ENCODE results near the gene SOX6.

Gene SOX6

GRCh38 chr11:16317712-16318111 lies 38.6 kb downstream of the SOX6 start:
- DNase-seq (ENCODE audit: low read depth in 2 of 2), result no peak

DNA sequence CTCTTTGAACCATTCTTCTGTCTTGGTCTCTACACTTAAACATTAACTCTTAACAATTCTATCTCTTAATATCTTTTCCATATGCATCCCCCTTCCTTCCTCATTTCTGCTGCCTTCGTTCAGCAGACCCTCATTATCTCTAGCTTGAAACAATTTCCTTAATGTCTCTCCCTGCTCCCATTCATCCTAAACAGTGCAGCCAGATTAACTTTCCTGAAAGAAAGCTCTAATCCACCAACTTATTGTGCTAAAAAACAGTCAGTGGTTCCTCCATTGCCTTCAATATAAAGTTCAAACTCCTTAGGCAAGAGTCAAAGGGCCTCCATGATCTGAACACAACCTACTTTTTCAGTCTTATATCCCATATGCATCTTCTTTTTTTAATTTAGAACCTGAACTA lies 42.5 kb downstream of the SOX6 start:
- no peak for DNase-seq (ENCODE audit: low read depth in 2 of 2)

DNA sequence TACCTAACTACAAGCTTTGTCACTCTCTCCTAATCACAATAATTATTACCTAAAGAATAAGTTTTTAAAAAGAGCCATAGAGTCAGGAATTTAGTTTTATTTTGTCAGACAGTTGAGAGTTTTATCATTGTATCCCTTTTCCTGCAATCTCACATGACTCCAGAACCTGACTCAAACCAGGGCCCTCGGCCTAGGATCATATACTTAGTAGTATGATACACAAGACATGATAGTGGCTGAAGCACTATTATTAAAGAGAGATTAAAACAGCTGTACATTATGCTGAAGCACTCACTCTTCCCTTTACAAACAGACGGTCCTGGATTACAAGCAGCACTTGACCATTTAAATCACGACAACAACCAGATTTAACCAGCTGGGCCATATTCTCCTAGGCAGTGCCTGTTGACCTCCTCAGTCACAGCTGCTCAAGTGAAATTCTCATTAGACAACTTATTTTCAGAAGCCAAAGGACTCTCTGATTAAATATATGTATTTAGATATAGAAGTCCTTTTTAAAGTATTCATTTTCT lies 44.0 kb downstream of the SOX6 start:
- no peak for DNase-seq (ENCODE audit: low read depth in 2 of 2)

DNA sequence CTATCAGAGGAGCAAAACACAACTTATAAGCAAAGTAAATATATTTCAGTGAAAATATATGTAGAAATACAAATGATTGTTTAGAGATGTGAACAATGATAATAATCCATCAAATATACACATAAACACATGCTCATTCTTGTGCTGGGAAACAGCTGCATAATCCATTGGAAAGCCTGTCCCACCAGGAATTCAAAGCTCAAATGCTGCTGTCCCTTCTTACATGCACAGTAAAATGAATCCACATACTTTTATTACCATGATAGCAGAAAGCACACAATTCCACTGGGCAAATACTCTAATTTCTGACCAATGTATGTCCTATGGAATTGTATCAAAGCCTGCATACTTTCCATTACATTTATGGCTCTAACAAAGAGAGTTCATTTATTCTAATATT lies 44.5 kb downstream of the SOX6 start:
- no peak for DNase-seq (ENCODE audit: low read depth in 2 of 2)

GRCh38 chr11:16310943-16311342 lies 45.4 kb downstream of the SOX6 start:
- DNase-seq (ENCODE audit: low read depth in 2 of 2), result no peak

DNA sequence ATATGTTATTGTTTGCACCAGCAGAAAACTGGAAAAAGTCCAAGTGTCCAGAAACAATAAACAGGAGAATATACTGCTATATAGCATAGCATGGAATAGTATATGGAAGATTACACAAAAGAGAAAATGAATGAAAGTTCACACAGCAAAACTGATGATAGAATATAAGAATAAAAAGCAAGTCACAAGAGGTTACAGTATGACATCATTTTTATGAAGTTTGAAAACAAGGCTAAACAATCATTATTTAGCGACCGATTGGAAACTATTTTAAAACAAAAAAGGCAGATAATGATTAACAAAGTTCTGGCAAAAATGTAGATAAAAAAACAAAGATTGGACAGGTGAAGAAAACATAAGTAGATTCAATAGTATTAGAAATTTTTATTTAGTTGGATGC lies 47.1 kb downstream of the SOX6 start:
- DNase-seq (ENCODE audit: low read depth in 2 of 2), result no peak

DNA sequence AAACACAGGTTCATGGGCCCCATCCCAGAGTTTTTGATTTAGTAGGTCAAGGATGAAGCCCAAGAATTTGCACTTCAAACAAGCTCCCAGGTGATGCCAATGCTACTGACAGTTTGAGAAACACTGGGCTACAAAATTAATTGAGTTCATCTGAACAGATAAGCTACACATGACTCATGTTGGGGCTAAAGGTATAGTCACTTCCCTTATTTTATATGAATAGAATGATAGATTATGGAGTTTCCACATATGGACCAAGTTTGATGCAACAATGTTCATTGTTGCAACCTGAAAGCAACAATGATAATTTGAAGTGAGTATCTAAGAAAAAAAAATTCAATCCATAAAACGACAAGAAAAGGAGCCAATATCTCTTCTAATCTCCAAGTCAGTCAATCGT lies 54.9 kb downstream of the SOX6 start:
- no peak for DNase-seq (ENCODE audit: low read depth in 2 of 2)

- DNase-seq (ENCODE audit: low read depth in 2 of 2), result no peak
Observed at GRCh38 chr11:16299884-16300782, 56.2 kb downstream of the SOX6 start.

GRCh38 chr11:16299390-16299789 lies 57.0 kb downstream of the SOX6 start:
- no peak for DNase-seq (ENCODE audit: low read depth in 2 of 2)

GRCh38 chr11:16297332-16297731 lies 59.0 kb downstream of the SOX6 start:
- no peak for DNase-seq (ENCODE audit: low read depth in 2 of 2)

- no peak for DNase-seq (ENCODE audit: low read depth in 2 of 2)
Observed at GRCh38 chr11:16296273-16296672, 60.1 kb downstream of the SOX6 start.

GRCh38 chr11:16295592-16295991 lies 60.8 kb downstream of the SOX6 start:
- no peak for DNase-seq (ENCODE audit: low read depth in 2 of 2)

DNA sequence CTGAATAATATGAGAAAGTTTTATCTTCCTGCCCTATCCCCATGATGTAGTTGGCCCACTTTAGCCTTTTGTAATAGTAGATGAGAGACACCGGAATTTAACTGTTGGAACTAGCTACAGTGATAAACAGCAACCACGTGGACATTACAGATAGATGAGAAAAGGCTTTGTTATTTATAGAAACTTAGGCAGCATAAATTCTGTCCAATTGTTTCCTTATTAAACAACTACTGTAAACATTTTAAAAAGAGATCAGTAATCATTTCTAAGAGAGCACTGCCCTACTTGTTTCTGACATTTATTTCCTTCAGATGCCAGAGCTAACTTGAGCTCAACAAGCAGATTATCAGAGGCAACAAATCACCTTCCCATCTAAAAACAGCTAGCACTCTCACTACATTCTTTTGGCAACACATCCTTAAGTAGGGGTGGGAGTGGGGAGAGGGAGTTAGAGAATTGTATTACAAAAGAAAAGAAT lies 63.1 kb downstream of the SOX6 start:
- no peak for DNase-seq (ENCODE audit: low read depth in 2 of 2)

DNA sequence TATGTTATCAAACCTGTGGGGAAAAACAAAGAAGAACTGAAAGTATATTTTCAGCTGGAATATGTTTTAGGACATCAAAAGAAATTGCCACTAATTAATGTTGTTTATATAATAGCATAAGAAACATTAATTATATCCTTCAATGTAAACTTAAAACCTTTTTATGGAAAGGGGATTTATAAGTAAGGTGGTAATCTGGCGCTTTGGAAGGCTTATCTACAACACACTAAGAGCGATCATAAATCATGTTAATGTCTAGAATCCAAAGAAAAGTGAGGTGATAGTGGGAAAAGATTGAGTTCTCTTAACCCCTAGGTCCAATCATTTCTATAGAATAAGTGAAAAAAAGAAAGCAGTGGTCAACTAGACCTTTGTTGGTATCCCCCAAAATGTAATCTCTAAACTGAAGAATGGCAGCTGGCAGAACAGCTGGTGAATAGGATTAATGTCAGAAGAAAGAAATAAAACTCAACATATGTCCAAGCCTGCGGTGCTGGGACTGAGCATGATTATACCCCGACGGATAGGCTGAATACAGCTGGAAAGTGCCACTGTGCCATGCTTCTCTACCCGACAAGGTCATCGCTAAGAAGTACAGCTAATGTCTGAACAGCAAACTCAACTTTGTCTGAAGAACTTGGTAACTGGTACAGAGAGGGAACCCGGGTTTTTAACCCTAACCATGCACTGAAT lies 64.0 kb downstream of the SOX6 start:
- no peak for DNase-seq (ENCODE audit: low read depth in 2 of 2)

GRCh38 chr11:16291729-16292128 lies 64.6 kb downstream of the SOX6 start:
- DNase-seq (ENCODE audit: low read depth in 2 of 2), result no peak

- no peak for DNase-seq (ENCODE audit: low read depth in 2 of 2)
Observed at GRCh38 chr11:16289541-16289940, 66.8 kb downstream of the SOX6 start.

DNA sequence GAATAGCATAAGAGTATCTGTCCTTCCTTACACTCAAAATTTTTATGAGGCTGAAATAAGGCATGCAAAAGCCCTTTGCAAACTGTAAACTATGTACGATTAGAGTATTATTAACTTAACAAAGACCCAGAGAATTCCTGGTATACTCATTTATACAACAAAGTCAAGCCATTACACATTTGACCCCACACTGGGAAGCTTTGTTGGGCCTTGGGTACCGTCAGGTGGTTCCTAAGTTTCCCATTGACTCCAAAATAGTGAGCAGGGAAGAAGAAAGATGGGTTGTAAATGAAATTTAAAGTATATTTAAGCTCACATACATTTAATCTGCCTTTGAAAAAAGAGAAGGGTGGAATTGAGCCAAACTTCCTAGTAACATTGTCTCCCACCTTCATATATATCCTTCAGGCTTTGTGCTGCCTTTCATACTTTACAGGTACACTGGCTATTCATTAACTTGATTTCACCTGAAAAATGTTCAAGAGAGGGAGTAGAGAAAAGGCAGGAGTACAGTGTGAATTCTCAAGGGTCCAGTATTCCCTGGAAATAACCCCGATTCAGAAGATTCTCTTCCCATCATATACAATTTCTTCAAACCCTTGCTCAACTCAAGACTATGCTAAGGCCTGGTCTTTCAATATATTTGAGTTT lies 68.6 kb downstream of the SOX6 start:
- no peak for DNase-seq (ENCODE audit: low read depth in 2 of 2)

DNA sequence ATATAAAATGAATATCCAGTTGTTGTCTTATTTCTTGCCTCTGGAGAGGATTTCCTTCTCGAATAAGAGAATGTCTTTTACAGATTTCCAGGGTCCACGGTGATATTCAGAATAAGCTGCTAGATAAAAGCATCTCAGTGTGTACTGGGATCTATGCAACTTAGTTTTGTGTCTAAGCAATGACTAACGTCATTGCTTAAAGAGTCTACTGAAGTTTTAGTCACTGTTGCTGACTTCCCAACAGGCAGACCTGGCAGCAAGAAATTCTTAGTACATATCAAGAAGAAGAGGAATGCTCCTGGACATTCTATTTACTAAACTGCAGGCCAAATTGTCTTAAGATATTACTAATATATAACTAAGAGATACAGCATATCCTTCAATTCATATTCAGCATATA lies 70.3 kb downstream of the SOX6 start:
- no peak for DNase-seq (ENCODE audit: low read depth in 2 of 2)

- DNase-seq (ENCODE audit: low read depth in 2 of 2), result no peak
Observed at GRCh38 chr11:16280256-16280682, 76.1 kb downstream of the SOX6 start.

DNA sequence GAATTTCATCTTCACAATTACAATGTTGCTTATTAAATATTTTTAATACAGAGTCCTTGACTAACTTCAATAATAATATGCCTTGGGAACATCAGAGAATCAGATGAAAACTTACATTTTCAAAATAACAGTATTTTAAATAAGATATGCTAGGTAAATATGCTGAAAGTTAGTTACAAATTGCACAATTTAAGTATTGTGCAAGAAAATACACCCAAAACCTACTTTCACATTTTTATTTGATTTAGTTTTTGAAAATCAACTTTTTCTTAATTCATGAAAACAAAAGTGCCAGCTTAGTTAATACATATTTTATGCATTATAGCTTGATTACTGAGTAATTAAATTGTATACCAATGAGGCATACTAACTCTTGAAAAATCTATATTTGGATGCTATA lies 76.8 kb downstream of the SOX6 start:
- no peak for DNase-seq (ENCODE audit: low read depth in 2 of 2)

GRCh38 chr11:16278979-16279378 lies 77.4 kb downstream of the SOX6 start:
- no peak for DNase-seq (ENCODE audit: low read depth in 2 of 2)

DNA sequence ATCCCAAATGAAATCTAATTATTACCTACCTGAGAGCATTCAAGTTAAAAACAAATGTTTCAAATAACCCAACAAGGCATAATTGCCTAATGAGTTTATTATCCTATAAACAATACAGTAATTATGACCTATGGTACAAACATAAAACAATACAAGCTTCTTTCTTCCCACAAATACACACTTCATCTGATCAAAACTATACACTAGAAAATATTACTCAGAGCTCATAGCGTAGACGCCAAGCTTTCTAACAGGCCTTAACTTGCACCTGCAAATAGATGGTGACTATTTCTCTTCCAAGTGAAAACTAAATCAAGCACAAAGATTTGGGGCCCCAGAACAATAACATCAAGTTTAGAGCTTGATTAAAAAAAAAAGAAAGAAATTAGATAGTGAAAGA lies 78.1 kb downstream of the SOX6 start:
- DNase-seq (ENCODE audit: low read depth in 2 of 2), result no peak
